KMS-11 (cell line): ENCODE data around the gene GAK.

ENCODE experiments used
- H2AFZ ChIP-seq: fragments of 200-600 bp; sonication (generic); 2 replicates; pipeline ENCODE4 v1.6.1; 2016; ENCODE audit warnings: antibody characterized with exemption, mixed run types, low read depth
- H3K27ac ChIP-seq: fragments of 200-600 bp; sonication (generic); 2 replicates; pipeline ENCODE4 v1.6.1; 2016; ENCODE audit warnings: mild to moderate bottlenecking, mixed run types
- H3K27me3 ChIP-seq: fragments of 200-600 bp; sonication (generic); 2 replicates; pipeline ENCODE4 v1.6.1; 2017; ENCODE audit warnings: mild to moderate bottlenecking, low read depth, mixed run types, moderate library complexity; ENCODE audit not compliant: insufficient read depth
- H3K36me3 ChIP-seq: fragments of 200-600 bp; sonication (generic); 2 replicates; pipeline ENCODE4 v1.6.1; 2017; ENCODE audit warnings: mild to moderate bottlenecking, mixed run types; ENCODE audit not compliant: insufficient read depth
- H3K4me1 ChIP-seq: fragments of 200-600 bp; sonication (generic); 2 replicates; pipeline ENCODE4 v1.6.1; 2016; ENCODE audit warnings: mild to moderate bottlenecking, low read depth, mixed run types; ENCODE audit not compliant: poor library complexity, severe bottlenecking
- H3K4me2 ChIP-seq: fragments of 200-600 bp; sonication (generic); 2 replicates; pipeline ENCODE4 v1.7.0; 2016; ENCODE audit warnings: mild to moderate bottlenecking, mixed run types
- H3K4me3 ChIP-seq: fragments of 200-600 bp; sonication (generic); IDR thresholded peaks from 2 replicates; pipeline ENCODE4 v1.6.1; 2017; ENCODE audit warnings: low read depth, low read length, mixed read lengths; ENCODE audit not compliant: insufficient read depth
- H3K79me2 ChIP-seq: fragments of 200-600 bp; sonication (generic); 2 replicates; pipeline ENCODE4 v1.6.1; 2016; ENCODE audit warnings: low read depth, mixed run types; ENCODE audit not compliant: insufficient read depth
- H3K9ac ChIP-seq: fragments of 200-600 bp; sonication (generic); 2 replicates; pipeline ENCODE4 v1.6.1; 2016; ENCODE audit warnings: mild to moderate bottlenecking, mixed run types
- H4K20me1 ChIP-seq: fragments of 200-600 bp; sonication (generic); 2 replicates; pipeline ENCODE4 v1.6.1; 2016; ENCODE audit warnings: mild to moderate bottlenecking, mixed run types; ENCODE audit not compliant: insufficient read depth
- TF ChIP-seq, protein P1 (sequence below): fragments of 200-600 bp; sonication (generic); conservative IDR thresholded peaks from 2 replicates; pipeline ENCODE4 v1.6.1; 2017; ENCODE audit warnings: low read depth, mild to moderate bottlenecking, antibody characterized with exemption, low read length, moderate library complexity, mixed read lengths

The GAK gene

DNA sequence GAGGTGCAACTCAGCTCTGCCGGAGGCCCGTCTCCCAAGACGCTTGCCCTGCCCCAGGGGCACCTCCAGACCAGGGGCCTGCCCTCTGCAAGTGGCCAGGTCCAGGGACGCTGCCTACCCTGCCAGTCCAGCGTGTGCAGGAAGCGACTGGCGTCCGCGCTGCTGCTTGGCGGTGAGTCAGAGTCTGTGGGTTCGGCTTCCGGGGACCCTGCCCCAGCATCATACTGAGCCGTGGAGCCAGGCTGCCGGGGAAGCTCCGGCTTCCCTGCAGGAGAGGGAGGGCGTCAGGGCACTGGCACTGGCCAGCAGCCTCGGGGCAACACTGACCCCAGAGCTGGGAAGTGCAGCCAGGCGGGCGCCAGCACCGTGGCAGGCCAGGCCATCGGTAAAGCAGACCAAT is 63.7 kb downstream of the GAK start:
- Histone ChIP-seq H4K20me1 (no peaks in the 10 kb centered on the region), H2AFZ (no peak overlapping the region), H3K27ac (no peak overlapping the region), H3K27me3 (no peaks in the 10 kb centered on the region), H3K36me3 (no peaks in the 10 kb centered on the region), H3K4me1 (no peaks in the 10 kb centered on the region), H3K9ac (no peak overlapping the region), H3K4me3 (no peak overlapping the region), H3K79me2 (no peaks in the 10 kb centered on the region), H3K4me2 (no peak overlapping the region)
- TF ChIP-seq, protein P1, sequence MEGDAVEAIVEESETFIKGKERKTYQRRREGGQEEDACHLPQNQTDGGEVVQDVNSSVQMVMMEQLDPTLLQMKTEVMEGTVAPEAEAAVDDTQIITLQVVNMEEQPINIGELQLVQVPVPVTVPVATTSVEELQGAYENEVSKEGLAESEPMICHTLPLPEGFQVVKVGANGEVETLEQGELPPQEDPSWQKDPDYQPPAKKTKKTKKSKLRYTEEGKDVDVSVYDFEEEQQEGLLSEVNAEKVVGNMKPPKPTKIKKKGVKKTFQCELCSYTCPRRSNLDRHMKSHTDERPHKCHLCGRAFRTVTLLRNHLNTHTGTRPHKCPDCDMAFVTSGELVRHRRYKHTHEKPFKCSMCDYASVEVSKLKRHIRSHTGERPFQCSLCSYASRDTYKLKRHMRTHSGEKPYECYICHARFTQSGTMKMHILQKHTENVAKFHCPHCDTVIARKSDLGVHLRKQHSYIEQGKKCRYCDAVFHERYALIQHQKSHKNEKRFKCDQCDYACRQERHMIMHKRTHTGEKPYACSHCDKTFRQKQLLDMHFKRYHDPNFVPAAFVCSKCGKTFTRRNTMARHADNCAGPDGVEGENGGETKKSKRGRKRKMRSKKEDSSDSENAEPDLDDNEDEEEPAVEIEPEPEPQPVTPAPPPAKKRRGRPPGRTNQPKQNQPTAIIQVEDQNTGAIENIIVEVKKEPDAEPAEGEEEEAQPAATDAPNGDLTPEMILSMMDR = no peak

DNA sequence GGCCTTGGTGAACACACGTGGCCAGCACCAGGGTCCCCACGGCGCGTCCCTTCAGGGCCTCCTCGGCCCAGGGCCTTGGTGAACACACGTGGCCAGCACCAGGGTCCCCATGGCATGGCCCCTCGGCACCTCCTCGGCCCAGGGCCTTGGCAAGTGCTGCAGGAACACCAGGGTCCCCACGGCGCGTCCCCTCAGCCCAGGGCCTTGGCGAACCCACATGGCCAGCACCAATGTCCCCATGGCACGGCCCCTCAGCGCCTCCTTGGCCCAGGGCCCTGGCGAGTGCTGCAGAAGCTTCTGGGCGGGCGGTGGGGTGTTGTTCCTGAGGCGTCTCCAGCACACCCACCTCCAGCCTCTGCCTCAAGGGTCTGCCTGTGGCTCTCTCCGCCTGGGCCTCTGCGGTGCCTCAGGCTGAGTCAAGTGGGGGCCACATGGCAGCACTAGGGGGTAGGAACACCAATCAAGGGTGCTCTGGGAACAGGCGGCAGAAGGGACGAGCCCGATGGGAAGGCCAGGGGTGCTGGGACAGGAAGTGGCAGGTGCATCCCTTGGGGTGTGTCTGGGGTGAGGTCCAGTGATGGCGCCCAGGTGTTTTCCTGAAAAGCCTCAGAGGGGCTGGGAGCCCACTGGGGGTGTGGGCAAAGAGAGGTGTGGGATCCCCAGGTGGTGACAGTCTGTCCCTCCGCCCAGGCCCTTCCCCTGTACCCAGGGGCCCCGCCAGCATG is 64.4 kb downstream of the GAK start:
- TF ChIP-seq, protein P1 = no peak
- Histone ChIP-seq H3K79me2 (no peaks in the 10 kb centered on the region), H3K27ac (no peak overlapping the region), H3K27me3 (no peaks in the 10 kb centered on the region), H3K36me3 (no peaks in the 10 kb centered on the region), H3K4me2 (no peak overlapping the region), H3K4me3 (no peak overlapping the region), H2AFZ (no peak overlapping the region), H4K20me1 (no peaks in the 10 kb centered on the region), H3K4me1 (no peaks in the 10 kb centered on the region), H3K9ac (no peak overlapping the region)

DNA sequence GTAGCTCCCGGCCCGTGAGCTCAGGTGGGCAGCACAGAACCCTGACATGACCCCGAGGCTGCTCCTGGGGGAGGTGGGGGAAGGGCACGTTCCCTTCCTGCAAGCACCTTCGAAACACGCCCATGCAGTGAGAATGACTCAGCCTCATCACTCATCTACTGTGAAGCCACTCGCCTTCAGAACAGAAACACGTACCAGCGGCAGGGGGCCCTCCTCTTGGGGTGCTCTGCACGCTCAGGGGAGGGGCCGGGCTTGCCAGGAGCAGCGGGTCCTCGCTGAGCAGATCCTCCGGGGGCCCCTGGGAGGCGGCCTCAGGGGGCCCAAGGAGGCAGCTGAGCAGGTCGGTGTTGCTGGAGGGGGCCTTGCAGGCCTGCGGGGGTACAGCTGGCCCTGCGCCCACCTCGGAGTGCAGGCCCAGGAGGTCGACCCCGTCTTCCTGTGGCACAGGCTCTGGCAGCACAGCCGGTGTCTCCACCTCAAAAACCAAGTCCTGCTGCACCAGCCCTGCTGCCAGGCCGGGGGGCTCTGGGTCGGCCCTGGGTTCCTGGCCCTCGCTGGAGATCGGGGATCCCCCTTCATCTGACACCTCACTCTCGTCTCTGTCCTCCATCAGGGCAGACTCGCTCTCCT is 65.2 kb downstream of the GAK start:
- Histone ChIP-seq H3K9ac (no peak overlapping the region), H3K36me3 (no peaks in the 10 kb centered on the region), H4K20me1 (no peaks in the 10 kb centered on the region), H3K4me1 (no peaks in the 10 kb centered on the region), H3K27ac (no peak overlapping the region), H2AFZ (no peak overlapping the region), H3K4me3 (no peak overlapping the region), H3K27me3 (no peaks in the 10 kb centered on the region), H3K4me2 (no peak overlapping the region), H3K79me2 (no peaks in the 10 kb centered on the region)
- TF ChIP-seq, protein P1 = no peak

DNA sequence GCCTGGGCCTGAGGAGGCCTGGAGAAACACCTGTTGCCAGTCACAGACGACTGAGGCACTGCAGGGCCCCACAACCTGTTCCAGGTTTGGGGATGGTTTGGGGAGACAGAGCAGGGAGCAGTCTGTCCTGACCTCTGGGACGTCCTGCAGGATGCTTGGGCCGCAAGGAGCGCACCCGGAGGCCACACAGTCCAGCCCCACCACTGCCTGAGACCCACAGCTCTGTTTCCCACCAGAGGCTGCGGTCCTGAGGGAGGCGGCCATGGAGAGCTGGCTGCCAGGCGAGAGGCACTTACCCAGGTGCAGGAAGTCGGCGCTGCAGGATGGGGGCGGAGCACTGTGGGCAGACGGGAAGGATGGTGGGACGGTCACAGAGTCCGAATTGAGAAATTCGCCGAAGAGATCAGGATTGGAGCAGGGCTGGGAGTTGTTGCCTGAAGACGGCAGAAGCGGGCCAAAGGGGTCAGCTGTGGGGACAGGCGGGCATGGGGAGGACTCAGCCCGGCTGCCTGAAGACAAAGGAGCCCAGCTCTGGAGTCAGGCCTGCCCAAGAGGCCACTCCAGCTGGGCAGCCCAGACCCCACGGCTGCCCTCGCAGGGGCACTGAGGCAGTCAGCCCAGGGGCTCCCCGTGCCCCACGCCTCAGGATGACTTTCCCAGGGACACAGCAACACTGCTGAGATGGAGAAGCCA is 65.9 kb downstream of the GAK start:
- TF ChIP-seq, protein P1 = no peak
- Histone ChIP-seq H3K4me2 (no peak overlapping the region), H2AFZ (no peak overlapping the region), H3K79me2 (no peaks in the 10 kb centered on the region), H3K4me3 (no peak overlapping the region), H3K27me3 (no peaks in the 10 kb centered on the region), H3K36me3 (no peaks in the 10 kb centered on the region), H3K4me1 (no peaks in the 10 kb centered on the region), H4K20me1 (no peaks in the 10 kb centered on the region), H3K9ac (no peak overlapping the region), H3K27ac (no peak overlapping the region)
